Stimulated activated naive CD8-positive, alpha-beta T cell treated with anti-CD3 and anti-CD28 coated beads, Interleukin-15, amount 100 ng/mL, for 72 hours (primary cell): ENCODE measurements around the gene ABHD16B.
"Not testable (repeated sequence)": the region's sequence is repeated elsewhere in the genome, so short reads cannot be mapped to it uniquely, and the experiment has no call there.

ENCODE experiments used
- ATAC-seq: fragments of 150-1000 bp; cut with Tn5 transposase; 2 replicates; pipeline ENCODE4 v1.10.0; 2021; ENCODE audit warnings: mild to moderate bottlenecking, moderate library complexity
- DNase-seq, 2 donors: peaks; one replicate each; pipeline ENCODE4 v3.0.0; 2021 to 2022
- H3K27ac Mint-ChIP-seq, 2 donors: one replicate each; pipeline ENCODE4 v1.8.0; 2022; ENCODE audit warnings: mild to moderate bottlenecking in 2 of 2, mixed read lengths in 2 of 2, moderate library complexity in 2 of 2
- H3K27me3 Mint-ChIP-seq: one replicate; pipeline ENCODE4 v1.8.0; 2022; ENCODE audit warnings: mixed read lengths
- H3K4me1 Mint-ChIP-seq: one replicate; pipeline ENCODE4 v1.8.0; 2022; ENCODE audit warnings: mild to moderate bottlenecking, mixed read lengths
- H3K4me3 Mint-ChIP-seq, 2 donors: one replicate each; pipeline ENCODE4 v1.8.0; 2022; ENCODE audit warnings: mild to moderate bottlenecking in 2 of 2, mixed read lengths in 2 of 2, moderate library complexity in 1 of 2
- H3K9me3 Mint-ChIP-seq, 2 donors: one replicate each; pipeline ENCODE4 v1.8.0; 2022; ENCODE audit warnings: mixed read lengths in 2 of 2

Gene ABHD16B

DNA sequence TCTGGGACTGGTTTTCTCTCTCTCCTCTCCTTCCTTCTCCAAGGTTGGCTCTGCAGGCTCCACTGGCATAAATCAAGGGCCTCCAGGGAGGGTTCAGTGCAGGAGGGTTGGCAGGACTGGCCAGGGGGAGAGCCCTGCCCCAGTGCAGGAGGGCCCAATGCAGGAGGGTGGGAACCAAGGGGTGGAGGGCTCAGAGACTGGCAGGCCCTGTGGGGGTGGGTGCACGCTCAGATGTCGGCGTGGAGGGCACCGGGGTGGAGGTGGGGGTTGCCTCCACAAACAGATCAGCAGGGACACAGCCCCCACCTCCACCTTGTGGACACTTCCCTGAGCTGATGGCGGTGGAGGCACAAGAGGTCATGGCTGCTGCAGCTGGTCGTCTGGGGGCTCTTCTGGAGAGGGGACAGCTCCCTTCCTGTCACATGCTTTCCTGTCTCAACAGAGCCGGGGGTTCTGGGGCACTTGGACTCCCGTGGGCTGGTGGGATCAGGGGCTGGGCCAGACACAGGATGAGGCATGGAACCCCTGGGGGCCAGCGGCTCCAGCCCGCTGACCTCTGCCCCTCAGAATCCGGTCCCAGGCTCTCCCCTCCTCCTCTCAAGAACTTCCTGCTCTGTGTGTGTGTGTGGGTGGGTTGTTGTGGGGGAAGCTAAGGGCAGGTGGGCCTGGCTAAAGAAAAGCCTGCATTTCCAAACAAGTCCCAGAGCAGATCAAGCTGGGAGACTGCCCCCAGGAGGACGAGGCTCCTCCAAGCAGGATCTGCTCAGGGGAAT is 2.7 kb upstream of the ABHD16B start:
- Mint-ChIP-seq H3K4me3 (peak overlapping the region; percentile 58 to 76), H3K27ac (peak overlapping the region; percentile 74 to 95), H3K9me3 (no peaks in the 10 kb centered on the region), H3K4me1 (peaks cover 61% of the 10 kb centered on the region), H3K27me3 (no peaks in the 10 kb centered on the region)
- peak; percentile 24 for ATAC-seq
- DNase-seq = no peak

DNA sequence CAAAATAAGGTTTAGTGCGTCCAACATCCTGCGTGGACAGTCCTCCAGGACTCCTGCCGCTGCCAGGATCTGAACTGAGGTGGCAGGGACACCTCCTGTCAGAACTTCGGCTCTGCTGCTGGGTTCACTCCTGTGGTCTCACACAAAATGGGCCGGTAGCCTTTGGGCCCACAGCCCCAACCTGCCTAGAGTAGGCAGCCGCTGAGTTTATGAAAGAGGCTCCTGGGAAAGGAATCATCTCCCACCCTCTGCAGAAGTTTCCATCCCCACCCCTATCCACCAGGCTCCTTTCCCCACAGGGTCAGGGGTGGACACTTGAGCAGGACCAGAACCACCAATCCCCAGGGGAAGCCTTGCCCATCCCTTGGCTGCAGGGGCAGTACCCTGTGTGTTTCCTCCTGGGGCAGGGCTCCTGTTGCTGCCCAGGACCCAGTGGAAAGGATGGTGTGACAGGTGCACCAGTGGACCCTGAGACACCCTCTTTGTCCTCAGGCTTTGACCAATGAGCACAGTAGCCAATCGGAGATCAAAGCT is 2.1 kb upstream of the ABHD16B start:
- no peak for DNase-seq
- Mint-ChIP-seq H3K9me3 (no peaks in the 10 kb centered on the region), H3K4me3 (peak overlapping the region; percentile 58 to 76), H3K27me3 (no peaks in the 10 kb centered on the region), H3K4me1 (peaks cover 60% of the 10 kb centered on the region), H3K27ac (peak overlapping the region; percentile 57 to 95)
- ATAC-seq = no peak

DNA sequence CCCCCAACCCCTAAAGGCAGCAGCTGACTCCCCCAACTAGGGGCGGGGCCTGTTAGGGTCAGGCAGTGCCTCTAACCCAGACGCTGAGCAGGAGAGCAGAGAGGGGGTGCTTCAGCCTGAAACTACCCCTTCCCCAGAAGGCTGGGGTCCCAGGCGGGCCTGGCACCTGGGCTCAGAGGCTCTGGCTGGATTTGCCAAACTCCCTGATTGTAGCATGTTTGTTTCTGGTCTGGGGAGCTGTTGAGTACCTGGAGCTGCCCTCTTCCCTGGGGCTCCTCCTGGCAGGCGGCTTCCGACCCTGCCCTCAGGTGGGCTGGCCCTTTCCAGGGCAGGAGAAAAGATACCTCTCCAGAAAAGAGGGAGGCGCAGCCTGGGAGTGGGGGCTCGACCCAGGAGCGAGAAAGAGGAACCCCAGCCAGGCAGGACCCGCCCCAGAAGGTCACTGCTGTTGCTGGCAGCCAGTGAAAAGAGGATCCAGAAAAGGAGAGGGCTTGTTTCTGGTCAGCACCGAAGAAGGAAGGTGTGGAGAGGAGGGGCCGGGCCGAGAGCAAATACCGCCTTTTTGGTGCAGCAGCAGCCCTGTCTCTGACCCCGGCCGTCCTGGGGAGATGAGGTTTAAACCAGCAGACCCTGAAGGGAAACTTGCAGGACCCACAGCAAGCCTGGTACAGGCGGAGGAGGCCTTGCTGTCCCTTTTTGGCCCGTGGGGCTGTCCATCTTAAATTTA is 810 bp upstream of the ABHD16B start:
- Mint-ChIP-seq H3K4me3 (no peak overlapping the region), H3K27ac (peak overlapping the region in 1 of 2 donors; percentile 19)
- DNase-seq = no peak

DNA sequence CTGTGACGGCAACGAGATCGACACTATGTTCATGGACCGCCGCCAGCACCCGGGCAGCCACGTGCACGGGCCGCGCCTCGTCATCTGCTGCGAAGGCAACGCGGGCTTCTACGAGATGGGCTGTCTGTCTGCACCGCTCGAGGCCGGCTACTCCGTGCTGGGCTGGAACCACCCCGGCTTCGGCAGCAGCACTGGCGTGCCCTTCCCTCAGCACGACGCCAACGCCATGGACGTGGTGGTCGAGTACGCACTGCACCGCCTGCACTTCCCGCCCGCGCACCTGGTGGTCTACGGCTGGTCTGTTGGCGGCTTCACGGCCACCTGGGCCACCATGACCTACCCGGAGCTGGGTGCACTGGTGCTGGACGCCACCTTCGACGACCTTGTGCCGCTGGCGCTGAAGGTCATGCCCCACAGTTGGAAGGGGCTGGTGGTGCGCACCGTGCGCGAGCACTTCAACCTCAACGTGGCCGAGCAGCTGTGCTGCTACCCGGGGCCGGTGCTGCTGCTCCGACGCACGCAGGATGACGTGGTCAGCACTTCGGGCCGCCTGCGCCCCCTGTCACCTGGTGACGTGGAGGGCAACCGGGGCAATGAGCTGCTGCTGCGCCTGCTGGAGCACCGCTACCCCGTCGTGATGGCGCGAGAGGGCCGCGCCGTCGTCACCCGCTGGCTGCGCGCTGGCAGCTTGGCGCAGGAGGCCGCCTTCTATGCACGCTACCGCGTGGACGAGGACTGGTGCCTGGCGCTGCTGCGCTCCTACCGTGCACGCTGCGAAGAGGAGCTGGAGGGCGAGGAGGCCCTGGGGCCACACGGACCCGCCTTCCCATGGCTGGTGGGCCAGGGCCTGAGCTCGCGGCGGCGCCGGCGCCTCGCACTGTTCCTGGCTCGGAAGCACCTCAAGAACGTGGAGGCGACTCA is 943 bp downstream of the ABHD16B start:
- Mint-ChIP-seq H3K27me3 (no peaks in the 10 kb centered on the region), H3K9me3 (no peaks in the 10 kb centered on the region), H3K27ac (no peak overlapping the region), H3K4me3 (no peak overlapping the region), H3K4me1 (peaks cover 61% of the 10 kb centered on the region)
- no peak for ATAC-seq
- DNase-seq = no peak

More for the DNA sequence above, 810 bp upstream of the ABHD16B start:
- no peak for ATAC-seq
- peaks cover 56% of the 10 kb centered on the region for H3K4me1 Mint-ChIP-seq
- no peaks in the 10 kb centered on the region for H3K27me3 Mint-ChIP-seq
- no peaks in the 10 kb centered on the region for H3K9me3 Mint-ChIP-seq

- Mint-ChIP-seq H3K4me1 (peaks cover 57% of the 10 kb centered on the region), H3K9me3 (no peaks in the 10 kb centered on the region), H3K27ac (peak overlapping the region; percentile 98), H3K27me3 (no peaks in the 10 kb centered on the region), H3K4me3 (peak overlapping the region; percentile 88 to 89)
- DNase-seq = no peak
- ATAC-seq = no peak
These were observed 1.9 kb downstream of the ABHD16B start for GRCh38 chr20:63863021-63863797.

DNA sequence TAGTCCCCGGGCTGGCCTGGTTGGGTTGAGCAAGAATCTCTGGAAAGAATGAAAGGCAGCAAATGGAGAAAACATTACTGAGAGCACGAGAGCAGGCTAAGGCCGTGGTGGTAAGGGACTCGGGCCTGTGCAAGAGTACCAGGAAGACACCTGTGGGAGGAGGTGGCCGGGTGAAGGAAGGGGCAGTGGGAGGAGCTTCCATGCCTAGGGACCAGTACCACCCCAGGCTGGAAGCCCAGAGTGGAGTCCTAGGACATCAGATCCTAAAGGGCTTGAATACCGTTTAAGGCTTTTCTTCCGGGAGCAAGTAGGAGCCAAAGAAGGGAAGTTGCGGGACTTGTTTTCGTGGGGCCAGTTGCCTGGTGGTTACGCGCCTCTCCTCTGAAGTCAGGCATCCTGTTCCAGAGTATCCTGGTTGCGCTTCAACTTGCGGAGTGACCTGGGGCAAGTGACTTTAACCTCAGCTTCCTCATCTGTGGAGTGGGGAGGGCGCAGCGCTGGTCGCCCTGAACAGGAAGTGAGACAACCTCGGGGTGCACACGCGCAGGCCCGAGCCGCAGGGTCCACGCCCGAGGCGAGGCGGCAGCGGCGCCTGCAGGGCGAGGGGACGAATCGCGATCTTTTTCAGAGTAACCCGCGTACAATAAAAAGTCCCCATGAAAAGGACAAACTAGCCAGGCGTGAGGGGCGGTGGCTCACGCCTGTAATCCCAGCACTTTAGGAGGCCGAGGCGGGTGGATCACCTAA is 2.7 kb downstream of the ABHD16B start:
- no peaks in the 10 kb centered on the region for H3K9me3 Mint-ChIP-seq
- H3K27me3 Mint-ChIP-seq = no peaks in the 10 kb centered on the region
- peak overlapping the region; percentile 88 to 89 for H3K4me3 Mint-ChIP-seq
- peaks cover 53% of the 10 kb centered on the region for H3K4me1 Mint-ChIP-seq
- ATAC-seq (peak; percentile 84), DNase-seq (peak; percentile 77 to 85)
- H3K27ac Mint-ChIP-seq = peak overlapping the region; percentile 98

GRCh38 chr20:63864545-63864977 is 3.3 kb downstream of the ABHD16B start:
- Mint-ChIP-seq H3K27ac (peak overlapping the region; percentile 98), H3K4me1 (peaks cover 47% of the 10 kb centered on the region), H3K27me3 (no peaks in the 10 kb centered on the region), H3K9me3 (no peaks in the 10 kb centered on the region), H3K4me3 (peak overlapping the region; percentile 88 to 89)
- no peak for DNase-seq
- ATAC-seq = peak; percentile 50

DNA sequence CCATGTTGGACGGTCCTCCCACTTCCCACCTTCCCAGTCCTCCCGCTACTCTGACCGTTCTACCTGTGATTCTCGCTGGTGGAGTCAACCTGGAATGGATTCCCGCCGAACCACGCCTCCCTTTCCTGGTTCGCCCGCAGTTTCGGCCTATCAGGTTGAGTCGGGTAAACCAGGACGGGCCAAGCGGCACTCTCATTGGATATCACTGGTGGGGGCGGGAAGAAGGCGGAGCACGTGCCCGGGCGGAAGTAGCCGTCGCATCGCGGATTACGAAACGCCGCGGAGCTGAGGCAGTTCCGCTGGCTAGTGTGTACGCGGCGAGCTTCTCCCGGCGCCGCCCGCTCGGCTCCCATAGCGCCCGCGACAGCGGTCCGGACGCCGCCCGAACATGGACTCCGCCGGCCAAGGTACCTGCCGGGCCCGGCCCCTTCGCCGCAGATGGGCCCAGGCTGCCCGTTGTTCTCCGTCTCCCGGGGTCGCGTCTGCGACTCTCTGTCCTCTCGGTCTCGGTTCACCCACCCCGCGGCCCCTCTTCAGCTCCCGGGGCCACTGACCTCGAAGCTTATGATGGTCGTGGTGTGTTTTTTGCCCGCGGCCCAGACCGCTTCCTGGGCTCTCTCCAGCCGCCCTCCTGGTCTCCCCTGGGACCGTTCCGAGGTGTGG is 3.8 kb downstream of the ABHD16B start, which contains the start of gene TPD52L2:
Gene TPD52L2, plus strand, starts transcription at position 293 of the 663 bp plus-strand sequence. Its CDS starts 96 bp downstream, at position 389.
- no peaks in the 10 kb centered on the region for H3K27me3 Mint-ChIP-seq
- DNase-seq (peak; percentile 95 to 97), ATAC-seq (peak; percentile 88)
- peaks cover 45% of the 10 kb centered on the region for H3K4me1 Mint-ChIP-seq
- peak within 1 kb of the TSS; percentile 88 to 89 for H3K4me3 Mint-ChIP-seq
- H3K27ac Mint-ChIP-seq = peak within 1 kb of the TSS; percentile 98
- H3K9me3 Mint-ChIP-seq = no peaks in the 10 kb centered on the region

- H3K27ac Mint-ChIP-seq = peak overlapping the region in 1 of 2 donors; percentile 19
- not testable (repeated sequence) for DNase-seq, ATAC-seq, H3K9me3 Mint-ChIP-seq, H3K27me3 Mint-ChIP-seq
- peak overlapping the region; percentile 26 to 89 for H3K4me3 Mint-ChIP-seq
- H3K4me1 Mint-ChIP-seq = peaks cover 36% of the 10 kb centered on the region
These were observed 5.7 kb downstream of the ABHD16B start for GRCh38 chr20:63867042-63867441.

- Mint-ChIP-seq H3K27me3 (no peaks in the 10 kb centered on the region), H3K9me3 (no peaks in the 10 kb centered on the region), H3K4me1 (peaks cover 37% of the 10 kb centered on the region), H3K4me3 (no peak overlapping the region), H3K27ac (no peak overlapping the region)
- no peak for ATAC-seq
- no peak for DNase-seq
These were observed 7.0 kb downstream of the ABHD16B start for GRCh38 chr20:63868264-63868663.

GRCh38 chr20:63873477-63873971 is 12.2 kb downstream of the ABHD16B start:
- DNase-seq (no peak), ATAC-seq (peak; percentile 92)
- Mint-ChIP-seq H3K27me3 (no peaks in the 10 kb centered on the region), H3K9me3 (no peaks in the 10 kb centered on the region), H3K4me1 (peaks cover 11% of the 10 kb centered on the region), H3K4me3 (no peak overlapping the region), H3K27ac (peak overlapping the region in 1 of 2 donors; percentile 73)

GRCh38 chr20:63874241-63874640 is 12.9 kb downstream of the ABHD16B start:
- not testable (repeated sequence) for DNase-seq, H3K27ac Mint-ChIP-seq, ATAC-seq, H3K4me3 Mint-ChIP-seq, H3K27me3 Mint-ChIP-seq, H3K9me3 Mint-ChIP-seq
- peaks cover 11% of the 10 kb centered on the region for H3K4me1 Mint-ChIP-seq

- Mint-ChIP-seq H3K4me1 (peaks cover 11% of the 10 kb centered on the region), H3K9me3 (no peaks in the 10 kb centered on the region), H3K27me3 (no peaks in the 10 kb centered on the region), H3K27ac (no peak overlapping the region), H3K4me3 (no peak overlapping the region)
- no peak for DNase-seq
- no peak for ATAC-seq
These were observed 15.3 kb downstream of the ABHD16B start for GRCh38 chr20:63876489-63877036.
